ENCODE data around the gene METTL13.

METTL13 gene, protein sequence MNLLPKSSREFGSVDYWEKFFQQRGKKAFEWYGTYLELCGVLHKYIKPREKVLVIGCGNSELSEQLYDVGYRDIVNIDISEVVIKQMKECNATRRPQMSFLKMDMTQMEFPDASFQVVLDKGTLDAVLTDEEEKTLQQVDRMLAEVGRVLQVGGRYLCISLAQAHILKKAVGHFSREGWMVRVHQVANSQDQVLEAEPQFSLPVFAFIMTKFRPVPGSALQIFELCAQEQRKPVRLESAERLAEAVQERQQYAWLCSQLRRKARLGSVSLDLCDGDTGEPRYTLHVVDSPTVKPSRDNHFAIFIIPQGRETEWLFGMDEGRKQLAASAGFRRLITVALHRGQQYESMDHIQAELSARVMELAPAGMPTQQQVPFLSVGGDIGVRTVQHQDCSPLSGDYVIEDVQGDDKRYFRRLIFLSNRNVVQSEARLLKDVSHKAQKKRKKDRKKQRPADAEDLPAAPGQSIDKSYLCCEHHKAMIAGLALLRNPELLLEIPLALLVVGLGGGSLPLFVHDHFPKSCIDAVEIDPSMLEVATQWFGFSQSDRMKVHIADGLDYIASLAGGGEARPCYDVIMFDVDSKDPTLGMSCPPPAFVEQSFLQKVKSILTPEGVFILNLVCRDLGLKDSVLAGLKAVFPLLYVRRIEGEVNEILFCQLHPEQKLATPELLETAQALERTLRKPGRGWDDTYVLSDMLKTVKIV

DNA sequence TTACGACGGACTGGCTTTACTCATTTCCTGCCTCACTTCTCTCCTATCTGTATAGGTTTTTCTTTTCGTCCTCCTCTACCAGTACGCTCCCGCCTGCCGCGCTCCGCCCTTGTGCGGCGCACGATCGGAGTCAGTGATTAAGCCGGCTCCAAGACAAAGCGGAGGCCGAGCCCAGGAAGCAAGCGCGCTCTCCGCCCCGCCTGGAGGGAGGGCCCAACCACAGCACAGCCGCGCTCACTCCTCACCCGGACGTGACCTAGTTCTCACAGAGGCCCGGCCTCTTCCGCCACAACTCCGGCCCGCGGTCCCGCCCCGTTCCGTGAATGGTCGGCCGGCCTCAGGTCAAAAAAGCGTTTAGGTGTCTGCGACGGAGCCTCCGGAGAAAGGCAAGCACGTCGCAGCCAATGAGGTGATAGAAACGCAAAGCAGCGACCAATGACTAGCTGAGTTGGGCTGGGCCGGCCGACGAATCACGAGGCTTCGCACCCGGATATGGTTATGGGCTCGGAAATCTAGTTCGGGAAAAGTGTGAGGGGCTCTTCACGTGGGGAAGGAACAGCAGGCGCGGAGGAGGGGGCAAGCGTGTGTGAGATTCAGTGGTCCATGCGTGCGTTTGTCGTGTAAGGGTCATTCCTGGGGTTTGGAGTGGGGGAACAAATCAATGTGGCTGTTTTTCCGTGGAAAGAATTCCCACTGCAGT is at the start of gene METTL13:
Gene METTL13, plus strand, starts transcription at position 485 of the 700 bp plus-strand sequence. CDS start 308 bp downstream, outside the sequence.
- peak; percentile 94 to 96 for DNase-seq (ENCODE audit: low read depth in 2 of 2)

DNA sequence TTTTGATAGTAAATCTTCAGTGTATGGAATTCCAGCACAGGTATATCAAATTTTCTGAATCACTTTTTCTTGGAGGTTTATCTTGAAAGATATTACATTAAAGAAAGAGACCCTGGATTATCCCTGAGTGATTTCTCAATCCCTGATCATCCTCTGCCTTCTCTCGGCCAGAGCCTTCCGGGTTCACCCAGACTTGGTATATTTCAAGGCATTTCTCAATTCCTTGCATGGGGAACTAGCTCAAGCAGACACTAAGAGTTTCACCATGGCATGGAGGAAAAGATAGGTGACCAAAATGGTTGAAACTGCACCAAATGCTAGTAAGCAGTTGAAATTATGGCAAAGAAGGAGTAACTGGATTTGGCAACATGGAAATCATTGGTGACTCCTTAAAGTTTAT is 45.3 kb upstream of the METTL13 start:
- no peak for DNase-seq (ENCODE audit: low read depth in 2 of 2)

DNA sequence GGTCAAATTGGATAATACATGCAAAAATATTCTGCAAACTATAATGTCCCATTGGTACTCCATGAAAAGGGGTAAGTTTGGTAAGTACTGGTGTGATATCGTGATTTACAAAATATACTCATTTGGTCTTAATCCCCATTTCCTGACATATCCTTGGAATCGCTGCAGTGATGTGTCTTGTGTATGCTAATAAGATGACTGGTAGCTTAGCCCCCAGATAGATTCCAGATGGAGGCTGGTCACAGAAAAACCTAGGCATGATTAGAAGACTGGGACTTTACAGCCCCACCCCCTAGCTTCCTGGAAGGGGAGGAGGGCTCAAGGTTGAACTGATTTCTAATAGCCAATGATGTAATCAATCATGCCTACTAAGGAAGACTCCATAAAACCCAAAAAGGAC is 42.5 kb upstream of the METTL13 start:
- no peak for DNase-seq (ENCODE audit: low read depth in 2 of 2)

DNA sequence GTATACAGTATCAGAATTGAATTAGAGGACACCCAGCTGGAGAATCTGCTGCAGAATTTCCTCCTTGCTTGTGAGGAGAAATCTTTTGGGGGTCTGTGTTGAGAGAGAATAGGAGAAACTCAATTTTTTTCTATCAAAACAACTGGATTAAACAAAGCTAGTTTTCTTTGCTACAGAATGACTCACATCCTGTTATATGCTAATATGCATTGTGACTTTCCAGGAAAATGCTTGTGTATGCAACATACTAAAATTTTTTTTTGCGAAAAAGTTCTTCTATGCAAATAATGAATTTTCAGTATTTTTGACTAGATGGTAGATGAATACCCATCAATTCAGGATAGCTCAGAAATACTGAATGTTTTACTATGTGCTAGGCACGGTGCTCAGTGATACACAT is 41.8 kb upstream of the METTL13 start:
- no peak for DNase-seq (ENCODE audit: low read depth in 2 of 2)

DNA sequence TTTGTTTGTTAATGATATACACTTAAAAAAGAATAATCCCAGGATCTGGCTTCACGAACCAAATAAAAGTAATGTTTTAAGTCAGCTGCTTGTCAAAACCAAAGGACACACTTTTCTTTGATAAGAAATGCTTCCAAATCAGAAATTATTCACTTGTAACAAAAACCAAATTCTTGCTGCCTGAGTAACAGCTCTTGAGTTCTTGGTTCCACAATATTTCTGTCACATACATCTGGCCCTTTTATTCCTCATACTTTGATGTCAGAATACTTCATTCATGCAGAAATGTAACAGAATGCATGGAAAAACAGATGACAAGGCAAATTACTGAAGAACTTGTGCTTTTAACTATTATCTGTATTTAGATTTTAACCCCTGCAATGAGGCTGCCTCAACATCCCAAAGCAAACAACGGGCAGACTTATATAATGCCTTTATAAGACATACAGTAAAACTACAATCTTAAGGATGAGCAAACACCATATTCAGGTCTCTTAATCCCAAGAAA is 41.0 kb upstream of the METTL13 start:
- no peak for DNase-seq (ENCODE audit: low read depth in 2 of 2)

DNA sequence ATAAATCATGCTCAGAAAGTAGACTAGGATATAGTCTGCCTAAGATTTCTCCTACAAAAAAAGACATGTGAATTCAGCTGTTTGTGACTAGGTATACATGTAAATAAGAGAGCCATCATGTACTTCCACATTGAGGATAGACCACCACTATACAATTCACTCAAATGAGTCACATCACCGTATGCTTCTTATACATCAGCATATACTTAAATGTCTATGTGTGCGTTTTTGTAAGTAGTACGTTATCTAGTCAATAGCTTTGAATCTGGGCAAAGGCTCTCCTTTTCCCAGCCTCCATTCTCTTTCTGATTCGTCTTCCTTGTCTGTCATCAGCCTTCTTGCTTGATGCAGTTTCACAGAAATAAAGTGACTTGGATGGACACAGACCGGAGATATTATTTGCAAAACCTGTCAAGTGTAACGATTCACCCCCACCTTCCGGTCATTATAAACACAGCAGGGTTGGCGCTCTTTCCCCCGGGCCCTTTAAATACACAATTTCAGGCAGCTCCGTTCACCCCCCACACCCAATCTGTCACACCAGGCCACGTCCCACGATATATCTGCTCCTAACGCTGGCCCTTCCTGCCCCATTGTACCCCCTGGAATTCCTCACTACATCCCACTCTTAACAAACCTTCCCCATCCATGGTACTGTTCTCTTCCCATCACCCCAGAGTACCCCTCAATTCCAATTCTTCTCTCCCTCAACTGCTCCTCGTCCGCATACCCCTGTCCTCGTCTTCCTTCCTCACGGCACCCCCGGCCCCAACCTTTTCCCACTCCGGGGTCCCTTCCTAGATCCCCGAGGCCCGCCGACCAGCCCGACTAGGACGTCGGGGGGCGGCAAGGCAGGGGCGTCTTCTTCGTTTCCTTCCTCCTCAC is 40.2 kb upstream of the METTL13 start:
- no peak for DNase-seq (ENCODE audit: low read depth in 2 of 2)

DNA sequence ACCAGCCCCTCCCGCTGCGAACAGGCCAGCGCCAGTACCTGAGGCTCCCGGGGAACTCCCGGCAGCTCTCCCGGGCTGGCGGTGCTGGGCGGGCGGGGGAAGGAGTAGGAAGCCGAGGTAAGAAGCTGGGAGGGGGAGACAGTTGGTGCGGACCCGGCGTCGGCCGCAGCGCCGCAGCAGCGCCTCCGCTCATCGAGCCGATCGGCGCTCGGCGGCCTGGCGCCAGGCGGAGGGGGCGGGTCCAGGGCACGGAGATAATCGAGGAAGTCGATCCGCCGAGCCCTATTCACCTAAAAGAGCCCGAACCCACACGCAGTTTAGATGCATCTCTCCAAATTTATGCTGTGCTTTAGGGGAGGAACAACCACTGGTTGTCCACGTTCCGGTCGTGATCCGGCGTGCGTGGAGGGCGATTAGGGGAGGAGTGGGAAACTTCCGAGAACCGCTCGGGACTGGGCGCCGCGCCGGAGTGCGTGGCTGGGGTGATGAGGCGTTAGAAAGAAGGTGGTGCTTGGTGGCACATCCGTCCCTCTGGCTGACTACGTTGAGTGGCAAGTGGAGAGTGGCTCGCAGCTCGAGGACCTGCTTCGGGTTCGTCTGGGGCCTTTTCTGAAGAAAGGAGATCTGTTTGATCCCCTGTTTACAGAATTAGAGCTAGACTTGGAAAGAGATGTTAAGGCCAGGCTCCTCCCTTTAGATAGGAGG is 39.4 kb upstream of the METTL13 start, which contains the start of gene VAMP4:
Gene VAMP4, minus strand, starts transcription at position 194 of the 705 bp plus-strand sequence. CDS start 3,651 bp downstream, outside the sequence.
- DNase-seq (ENCODE audit: low read depth in 2 of 2) = peak; percentile 67 to 72

DNA sequence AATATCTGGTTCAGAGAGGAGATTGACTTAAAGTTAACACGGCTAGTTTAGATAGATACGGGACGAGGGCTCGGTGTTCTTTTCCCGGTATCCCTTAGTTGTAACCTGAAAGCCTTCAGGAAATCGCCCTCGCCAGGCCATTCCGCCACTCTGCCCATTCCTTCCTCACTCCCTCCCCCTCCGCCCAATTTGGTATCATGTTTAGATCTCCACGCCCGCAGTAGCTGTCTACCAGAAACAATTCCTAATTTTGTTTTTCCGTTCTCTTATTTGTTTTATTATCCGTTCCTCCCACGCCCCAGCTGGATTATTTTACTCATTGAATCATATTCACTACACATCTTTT is 38.9 kb upstream of the METTL13 start:
- no peak for DNase-seq (ENCODE audit: low read depth in 2 of 2)

DNA sequence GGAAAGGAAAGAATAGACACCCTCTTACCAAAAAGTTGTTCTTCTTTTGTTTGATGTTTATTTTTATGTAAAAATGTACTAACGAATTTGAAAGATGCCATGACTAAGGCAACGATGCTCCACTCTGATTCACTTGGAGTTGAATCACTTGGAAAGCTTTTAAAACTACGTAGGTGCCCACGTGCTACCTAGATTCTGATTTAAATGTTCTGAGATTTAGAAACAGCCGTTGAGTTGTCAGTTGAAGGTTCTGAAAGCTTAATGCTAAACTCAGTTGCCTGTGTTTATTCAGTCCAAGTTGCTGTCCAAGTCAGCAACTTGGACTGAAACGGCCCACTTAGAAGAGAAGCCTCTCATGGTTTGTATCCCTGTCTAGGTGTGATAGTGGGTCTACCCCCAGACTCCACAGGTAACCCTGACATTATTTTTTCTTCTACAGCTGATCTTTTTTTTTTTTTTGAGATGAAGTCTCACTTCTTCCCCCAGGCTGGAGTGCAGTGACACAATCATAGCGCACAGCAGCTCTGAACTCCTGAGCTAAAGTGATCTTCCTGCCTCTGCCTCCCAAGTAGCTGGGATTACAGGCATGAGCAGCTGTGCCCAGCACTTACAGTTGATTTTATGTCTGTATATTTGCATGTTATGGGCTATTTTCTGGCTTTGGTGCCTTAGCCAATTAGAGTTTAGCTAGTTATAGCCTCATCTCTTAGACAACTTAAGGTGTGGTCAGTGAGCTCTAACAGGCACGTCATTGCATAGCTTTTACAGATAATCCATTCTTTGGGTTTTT is 38.2 kb upstream of the METTL13 start:
- DNase-seq (ENCODE audit: low read depth in 2 of 2) = no peak

DNA sequence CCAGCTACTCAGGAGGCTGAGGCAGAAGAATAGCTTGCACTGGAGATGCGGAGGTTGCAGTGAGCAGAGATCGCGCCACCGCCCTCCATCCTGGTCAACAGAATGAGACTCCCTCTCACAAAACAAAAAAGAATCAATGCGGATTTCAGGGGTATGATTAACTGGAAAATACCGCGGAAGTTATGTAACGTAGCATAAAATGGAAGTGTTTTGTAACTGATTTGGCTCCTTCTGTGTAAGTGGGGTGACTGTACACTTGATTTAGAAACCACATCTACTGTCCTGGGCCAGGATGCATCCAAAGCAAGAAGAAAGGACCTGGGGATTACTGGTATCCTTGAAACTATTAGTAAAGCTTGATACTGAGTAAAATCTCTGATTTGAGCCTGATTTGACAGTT is 36.5 kb upstream of the METTL13 start:
- DNase-seq (ENCODE audit: low read depth in 2 of 2) = no peak

DNA sequence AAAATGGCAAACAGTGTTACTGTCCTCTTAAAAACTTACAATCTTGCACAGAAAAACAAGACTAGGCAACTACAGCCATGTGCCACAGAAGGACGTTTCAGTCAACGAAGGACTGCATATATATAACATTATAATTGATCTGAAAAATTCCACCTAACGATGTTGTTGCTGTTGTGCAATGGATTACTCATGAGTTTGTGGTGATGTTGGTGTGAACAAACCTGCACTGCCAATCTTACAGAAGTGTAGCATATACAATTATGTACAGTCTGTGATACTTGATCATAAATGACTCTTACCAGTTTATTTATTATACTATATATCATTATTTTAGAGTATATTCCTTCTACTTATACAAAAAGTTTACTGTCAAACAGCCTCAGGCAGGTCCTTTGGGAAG is 32.8 kb upstream of the METTL13 start:
- no peak for DNase-seq (ENCODE audit: low read depth in 2 of 2)

DNA sequence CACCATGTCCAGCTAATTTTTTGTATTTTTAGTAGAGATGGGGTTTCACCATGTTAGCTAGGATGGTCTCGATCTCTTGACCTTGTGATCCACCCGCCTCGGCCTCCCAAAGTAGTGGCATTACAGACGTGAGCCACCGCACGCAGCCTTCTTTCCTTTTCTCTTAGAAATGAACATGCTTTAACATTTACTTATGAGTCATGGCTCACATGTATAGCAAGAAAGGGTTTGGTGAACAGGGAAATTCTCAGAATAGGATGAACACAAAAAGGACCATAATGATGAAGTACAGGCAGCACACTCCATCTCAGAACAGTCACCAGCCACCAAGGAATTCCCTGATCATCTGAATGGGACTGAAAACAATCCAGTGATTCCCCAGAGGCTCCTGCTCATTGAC is 30.2 kb upstream of the METTL13 start:
- no peak for DNase-seq (ENCODE audit: low read depth in 2 of 2)

DNA sequence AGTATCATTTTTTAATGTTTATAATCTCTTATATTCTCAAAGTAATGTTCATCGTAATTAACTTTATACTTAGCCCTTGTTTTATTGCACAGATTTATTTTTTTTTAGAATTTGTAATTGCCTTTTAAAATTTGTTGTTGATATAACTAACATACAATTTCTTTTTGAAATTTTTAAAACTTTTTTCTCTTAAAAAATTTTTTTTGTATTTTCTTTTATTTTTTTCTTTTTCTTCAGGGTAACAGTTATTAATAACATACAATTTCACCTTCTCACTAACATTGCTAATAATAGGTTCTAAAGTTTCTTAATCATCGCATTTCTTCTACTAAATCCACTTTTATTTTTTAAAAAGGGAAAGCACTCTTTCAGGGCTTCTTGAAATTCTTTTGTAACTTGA is 28.3 kb upstream of the METTL13 start:
- DNase-seq (ENCODE audit: low read depth in 2 of 2) = no peak

DNA sequence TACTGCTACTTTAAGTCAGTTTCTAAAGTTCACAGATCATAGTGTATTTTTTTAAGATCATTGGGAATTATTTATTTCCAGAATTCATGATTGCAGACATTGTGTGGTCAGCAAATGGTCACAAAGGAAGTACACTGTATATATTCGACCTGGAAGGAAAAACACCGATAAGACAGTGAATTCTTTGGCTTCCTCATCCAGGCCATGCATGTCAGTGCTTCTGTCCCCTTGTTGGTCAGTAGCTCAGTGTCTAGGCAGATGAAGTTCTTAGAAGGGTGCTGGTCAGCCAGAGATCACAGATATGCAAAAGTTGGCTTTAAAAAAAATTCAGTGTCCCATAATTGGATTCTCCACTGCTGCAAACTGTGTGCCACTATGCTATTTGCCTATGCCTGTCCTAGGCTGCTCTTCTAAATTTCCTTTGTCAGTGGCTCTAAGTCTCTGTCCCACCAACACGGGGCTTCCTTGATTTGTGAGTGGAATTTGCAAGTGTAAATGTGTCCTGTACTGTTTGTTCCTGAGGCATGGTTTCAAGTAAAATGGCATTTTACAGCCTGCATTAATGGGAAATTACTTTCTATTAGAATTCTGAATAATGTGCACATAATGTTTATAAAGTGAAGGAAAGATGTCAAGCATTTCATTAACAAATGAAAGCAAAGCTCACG is 27.6 kb upstream of the METTL13 start:
- no peak for DNase-seq (ENCODE audit: low read depth in 2 of 2)

DNA sequence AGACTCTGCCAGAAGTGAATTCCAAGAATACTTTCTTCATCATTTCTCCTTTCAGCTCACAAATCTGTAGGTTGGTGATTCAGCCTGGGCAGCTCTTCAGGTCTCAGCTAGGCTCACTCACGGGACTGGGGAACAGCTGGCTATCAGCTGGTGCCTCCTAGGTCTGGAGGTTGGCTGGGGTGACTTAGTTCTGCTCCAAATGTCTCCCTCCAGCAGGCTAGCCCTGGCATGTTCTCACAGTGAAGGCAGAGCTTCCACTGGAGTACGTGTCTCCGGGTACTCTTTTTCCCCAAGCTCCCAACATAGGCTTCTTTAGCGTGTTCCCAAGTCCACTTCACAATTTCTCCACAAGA is 27.1 kb upstream of the METTL13 start:
- DNase-seq (ENCODE audit: low read depth in 2 of 2) = no peak

DNA sequence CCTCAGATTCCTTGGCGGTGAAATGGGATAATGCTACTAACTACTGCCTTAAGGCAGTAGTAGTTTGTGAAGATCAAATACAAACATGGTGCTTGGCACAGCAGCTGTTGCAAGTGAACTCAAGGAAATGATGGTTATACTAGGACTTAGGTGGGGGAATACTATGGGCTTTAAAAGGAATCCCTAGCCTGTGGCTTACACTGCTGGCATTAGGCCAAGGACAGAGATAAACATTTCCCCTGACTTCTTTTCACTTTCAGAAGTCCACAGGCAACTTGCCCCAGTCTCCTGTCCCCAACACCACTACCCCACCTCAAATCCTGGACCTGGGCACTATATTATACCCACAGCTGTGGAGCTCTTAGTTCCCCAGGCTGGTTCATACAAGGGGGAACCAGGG is 26.5 kb upstream of the METTL13 start:
- no peak for DNase-seq (ENCODE audit: low read depth in 2 of 2)

DNA sequence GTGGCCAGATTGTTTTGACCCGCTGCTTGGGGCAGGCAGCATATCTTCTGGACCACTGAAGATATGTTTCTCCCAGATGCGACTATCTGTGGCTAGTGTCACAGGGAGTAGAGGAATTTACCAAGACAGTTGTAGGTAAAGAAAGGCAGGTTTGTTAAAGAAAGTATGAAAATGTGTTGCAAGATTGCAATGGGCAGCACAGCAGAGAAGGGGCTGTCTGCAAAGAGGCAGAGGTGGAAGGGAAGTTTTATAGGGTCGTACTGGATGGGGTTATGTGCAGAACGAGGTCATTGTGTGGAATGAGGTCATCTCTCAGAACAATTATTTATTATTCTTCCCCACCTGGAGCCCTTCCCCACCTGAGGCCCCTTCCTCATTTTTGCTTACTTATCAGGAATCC is 24.6 kb upstream of the METTL13 start:
- DNase-seq (ENCODE audit: low read depth in 2 of 2) = no peak

DNA sequence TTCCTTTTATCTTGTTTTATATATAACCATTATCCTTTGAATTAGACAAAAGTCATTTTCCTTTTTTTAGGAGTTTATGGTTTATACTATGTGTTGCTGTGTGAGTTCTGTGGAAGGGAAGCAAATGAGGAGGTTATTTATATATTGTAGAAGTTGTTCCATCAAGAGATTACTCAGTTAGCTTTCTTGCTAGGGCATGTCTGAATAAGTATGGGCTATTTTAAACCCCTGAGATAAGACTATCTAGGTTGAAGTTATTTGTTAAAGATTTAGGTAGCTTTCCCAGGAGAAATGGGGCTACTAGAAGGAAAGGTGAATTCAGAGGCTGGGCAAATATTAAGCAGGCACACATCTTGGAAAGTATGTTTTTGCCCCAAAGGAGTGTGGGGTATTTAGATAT is 23.4 kb upstream of the METTL13 start:
- DNase-seq (ENCODE audit: low read depth in 2 of 2) = no peak

DNA sequence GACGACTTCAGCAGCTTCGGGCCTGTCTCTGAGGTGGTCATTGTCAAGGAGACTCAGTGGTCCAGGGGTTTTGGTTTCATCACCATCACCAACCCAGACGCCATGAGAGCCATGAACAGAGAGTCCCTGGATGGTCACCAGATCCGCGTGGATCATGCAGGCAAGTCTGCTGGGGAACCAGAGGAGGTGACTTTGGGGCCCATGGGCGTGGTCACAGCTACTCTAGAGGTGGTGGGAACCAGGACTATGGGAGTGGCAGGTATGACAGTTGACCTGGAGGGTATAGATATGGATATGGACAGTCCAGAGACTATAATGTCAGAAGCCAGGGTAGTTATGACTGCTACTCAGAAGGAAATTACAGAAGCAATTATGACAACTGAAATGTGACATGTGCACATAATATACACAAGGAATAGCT is 19.3 kb upstream of the METTL13 start:
- no peak for DNase-seq (ENCODE audit: low read depth in 2 of 2)

DNA sequence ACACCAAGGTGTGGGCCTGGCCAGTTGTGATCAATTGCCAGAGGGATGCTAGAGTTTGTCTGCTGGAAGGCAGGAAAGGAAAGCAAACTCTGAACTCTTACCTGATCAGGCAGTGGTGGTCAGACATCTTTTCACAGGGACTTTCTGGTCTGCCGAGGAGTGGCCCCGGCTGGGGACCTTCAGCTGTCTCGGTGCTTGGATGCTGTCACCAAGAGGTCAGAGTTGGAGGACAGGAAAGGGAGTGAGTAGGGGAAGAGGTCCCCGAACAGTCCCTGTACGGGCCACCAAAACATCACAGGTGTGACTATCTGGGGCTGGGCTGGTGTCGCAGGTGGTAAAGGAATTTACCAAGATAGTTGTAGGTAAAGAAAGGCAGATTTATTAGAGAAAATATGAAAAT is 17.7 kb upstream of the METTL13 start:
- DNase-seq (ENCODE audit: low read depth in 2 of 2) = no peak

Data from activated CD8-positive, alpha-beta memory T cell treated with anti-CD3 and anti-CD28 coated beads for 4 hours (primary cell).